Omental fat pad (tissue), 4 donors: ENCODE results near the gene HCFC1R1. TPM values are rescaled to one million over a fixed set of nuclear protein-coding genes. Genes with fewer than 3 reads are reported as not detected.

Source experiments
- ATAC-seq: fragments of 150-250 bp; one replicate; pipeline ENCODE4 v1.9.1; 2016; ENCODE audit warnings: mild to moderate bottlenecking, moderate library complexity; ENCODE audit not compliant: low FRiP score
- DNase-seq: peaks from one replicate; pipeline ENCODE4 v3.0.0-alpha.2; 2019; ENCODE audit warnings: low spot score
- CTCF ChIP-seq, 3 donors: fragments of 450-650 bp; IDR thresholded peaks; one replicate each; pipeline ENCODE4 v1.5.1; 2016 to 2017; ENCODE audit warnings: antibody characterized with exemption in 3 of 3, mild to moderate bottlenecking in 3 of 3, moderate library complexity in 2 of 3
- total RNA-seq, 4 donors: library from RNA; depleted of rRNA; stranded (reverse); fragments of >200 nt; gene quantifications; one replicate each; pipeline ENCODE4 v1.1.0, GENCODE V29; 2016

HCFC1R1 gene
- total RNA-seq, 4 donors from 2014 or later, result 8.5 to 20.6 (median 13.1) TPM

DNA sequence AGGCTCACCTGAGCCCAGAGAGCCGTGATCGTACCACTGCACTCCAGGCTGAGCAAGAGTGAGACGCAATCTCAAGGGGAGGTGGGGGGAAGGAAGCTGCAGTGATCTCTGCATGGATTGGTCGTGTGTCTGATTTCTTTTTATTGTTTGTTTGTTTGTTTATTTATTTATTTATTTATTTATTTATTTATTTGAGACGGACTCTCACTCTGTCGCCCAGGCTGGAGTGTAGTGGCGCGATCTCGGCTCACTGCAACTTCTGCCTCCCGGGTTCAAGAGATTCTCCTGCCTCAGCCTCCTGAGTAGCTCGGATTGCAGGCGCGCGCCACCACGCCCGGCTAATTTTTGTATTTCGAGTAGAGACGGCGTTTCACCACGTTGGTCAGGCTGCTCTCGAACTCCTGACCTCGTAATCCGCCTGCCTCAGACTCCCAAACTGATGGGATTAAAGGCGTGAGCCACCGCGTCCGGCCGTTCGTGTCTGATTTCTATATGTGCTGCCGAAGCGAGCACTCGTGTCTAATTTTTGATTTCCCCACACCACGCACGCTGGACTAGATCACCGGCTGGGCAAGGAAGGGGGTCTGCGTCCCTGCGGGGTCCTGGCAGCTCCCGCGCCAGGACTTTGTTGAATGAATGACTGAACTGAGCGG, 4.0 kb downstream of the HCFC1R1 start:
- DNase-seq (no peak), ATAC-seq (no peak)
- TF ChIP-seq CTCF (IDR thresholded peaks at IDR 0.05), result no peak

- ATAC-seq (no peak), DNase-seq (no peak)
- no peak for TF ChIP-seq CTCF (IDR thresholded peaks at IDR 0.05)
These were observed 5.8 kb downstream of the HCFC1R1 start, which contains the start of gene CLDN6 for GRCh38 chr16:3017794-3018506. CLDN6 (minus strand) TSS chr16:3018183; CDS start chr16:3016021, 2,162 bp downstream.

DNA sequence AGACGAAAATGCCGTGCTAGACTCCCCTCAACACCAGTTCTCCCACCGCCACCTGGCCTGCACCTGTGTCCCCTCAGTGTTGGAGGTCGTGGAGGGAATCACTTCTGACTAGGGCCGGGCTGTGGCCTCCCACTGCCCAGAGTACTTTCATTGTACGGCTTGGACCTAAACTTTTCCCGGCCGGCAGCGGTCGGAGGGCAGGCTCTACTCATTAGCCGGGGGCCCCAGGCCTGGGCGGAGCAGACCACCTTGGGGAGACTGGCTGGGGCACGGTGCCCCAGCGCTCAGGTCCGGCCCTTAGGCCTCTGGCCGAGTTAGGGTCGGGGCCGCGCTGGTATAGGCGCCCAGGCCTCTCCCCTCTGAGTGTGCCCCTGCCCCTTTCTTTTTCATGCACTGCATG, 6.4 kb downstream of the HCFC1R1 start:
- no peak for TF ChIP-seq CTCF (IDR thresholded peaks at IDR 0.05)
- no peak for ATAC-seq
- no peak for DNase-seq

GRCh38 chr16:3015865-3016521, 7.7 kb downstream of the HCFC1R1 start:
- ATAC-seq (no peak), DNase-seq (no peak)
- TF ChIP-seq CTCF (IDR thresholded peaks at IDR 0.05), result no peak

DNA sequence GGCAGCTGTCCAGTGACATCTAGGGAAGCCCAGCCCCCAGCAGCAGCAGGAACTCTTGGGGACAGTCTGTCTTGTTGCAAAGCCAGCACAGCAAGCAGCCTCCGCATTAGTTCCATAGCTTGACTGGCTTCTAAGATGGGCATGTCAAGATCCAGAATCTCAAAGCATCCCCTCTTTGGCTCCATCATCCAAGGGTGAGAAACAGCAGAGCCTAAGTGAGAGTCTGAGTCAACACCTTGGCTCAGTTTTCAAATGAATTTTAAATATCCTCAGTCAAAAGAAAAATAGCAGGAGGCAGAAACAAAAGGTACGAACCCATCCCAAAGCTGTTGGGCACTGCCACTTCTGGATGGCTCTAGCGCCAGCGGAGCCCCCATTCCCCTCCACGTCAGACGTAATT, 8.8 kb downstream of the HCFC1R1 start:
- ATAC-seq (no peak), DNase-seq (no peak)
- no peak for TF ChIP-seq CTCF (IDR thresholded peaks at IDR 0.05)

DNA sequence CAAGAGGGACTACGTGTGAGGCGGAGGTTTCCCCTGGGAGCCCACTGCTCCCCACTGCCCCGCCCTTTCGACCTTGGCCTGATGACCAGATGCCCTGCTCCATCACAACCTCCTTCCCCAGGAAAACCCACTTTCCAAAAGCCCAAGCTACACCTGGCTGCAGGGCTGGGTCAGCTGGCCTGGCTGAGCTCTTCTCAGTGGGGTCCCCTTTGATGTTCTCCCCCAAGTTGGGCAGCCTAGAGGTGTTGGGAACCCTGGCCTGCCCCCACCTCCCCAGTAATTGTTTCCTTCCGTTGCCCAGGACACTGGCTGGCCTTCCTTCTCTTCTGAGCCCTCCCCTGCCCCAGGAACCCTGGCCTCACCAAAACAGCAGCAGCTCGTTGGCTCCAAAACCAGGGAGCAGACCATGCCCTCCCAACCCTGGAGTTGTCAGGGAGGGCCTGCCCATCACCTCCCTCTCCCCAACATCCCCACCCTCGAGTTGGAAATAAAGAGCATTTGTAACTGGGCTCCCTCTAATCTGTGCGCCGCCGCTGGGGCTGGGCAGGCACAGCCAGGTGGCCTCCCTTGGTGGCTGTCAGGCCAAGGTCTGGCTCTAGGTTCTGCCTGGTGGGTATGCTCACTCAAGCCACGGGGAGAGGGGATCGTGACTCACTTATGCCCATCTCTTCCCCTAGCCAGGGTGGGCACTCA, 9.6 kb downstream of the HCFC1R1 start:
- no peak for DNase-seq
- ATAC-seq, result no peak
- no peak for TF ChIP-seq CTCF (IDR thresholded peaks at IDR 0.05)
